ENCODE data around the gene CD9.

CD9 gene

DNA sequence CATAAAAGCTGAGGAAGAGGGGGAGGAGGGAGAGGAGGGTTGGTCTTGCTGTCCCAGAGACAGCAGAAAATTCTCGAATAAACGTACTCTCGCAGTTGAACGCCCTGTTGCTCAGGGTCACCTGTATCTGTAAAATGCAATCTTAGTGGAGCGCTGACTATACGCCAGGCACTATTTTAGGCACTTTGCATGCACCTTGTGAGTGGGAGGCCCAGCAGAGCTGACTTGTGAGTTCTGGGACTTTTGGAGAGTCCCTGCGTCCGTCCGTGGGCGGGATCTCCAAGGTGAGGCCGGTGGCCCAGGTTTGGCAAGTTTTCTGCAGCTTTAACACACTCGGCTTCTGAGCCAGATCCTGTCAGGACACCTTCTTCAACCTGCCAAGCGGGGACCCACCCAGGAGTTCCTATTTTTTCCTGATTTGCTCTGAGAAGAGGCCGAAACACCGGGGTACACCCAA lies 77.8 kb downstream of the CD9 start:
- peak; percentile 13 for DNase-seq

DNA sequence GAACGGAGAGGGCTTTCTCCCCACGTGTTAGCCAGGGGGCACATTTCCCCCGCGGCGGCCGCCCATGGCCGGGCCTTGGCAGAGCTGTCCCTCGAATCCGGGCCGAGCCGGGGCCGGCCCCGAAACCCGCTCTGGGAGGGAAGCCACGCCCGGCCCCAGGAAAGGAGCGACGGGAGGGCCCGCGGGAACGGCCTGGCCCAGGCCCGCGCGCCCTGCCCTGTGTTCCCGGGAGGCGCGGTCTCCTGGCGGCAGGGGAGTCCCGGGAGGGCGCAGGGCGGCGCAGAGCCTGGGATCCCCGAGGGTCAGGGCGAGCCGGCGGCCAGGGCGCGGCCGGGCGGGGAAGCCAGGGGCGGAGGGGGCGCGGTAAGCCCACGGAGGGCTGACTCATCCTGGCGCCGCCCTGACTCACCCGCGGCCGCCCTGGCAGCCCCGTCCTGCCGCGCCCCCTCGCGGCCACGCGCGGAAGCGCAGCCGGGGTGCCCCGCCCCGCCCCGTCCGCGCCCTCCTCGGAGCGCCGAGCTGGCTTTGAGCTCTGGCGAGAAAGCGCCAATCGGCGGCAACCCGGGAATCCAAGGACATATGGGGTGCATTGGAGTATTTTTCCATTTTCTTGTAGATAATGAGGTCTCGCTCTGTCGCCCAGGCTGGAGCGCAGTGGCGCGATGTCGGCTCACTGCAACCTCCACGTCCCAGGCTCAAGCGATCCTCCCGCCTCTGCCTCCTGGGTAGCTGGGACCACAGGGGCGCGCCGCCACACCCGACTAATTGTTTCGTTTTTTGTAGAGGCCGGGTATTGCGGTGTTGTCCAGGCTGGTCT lies 78.4 kb downstream of the CD9 start:
- peak; percentile 82 for DNase-seq

DNA sequence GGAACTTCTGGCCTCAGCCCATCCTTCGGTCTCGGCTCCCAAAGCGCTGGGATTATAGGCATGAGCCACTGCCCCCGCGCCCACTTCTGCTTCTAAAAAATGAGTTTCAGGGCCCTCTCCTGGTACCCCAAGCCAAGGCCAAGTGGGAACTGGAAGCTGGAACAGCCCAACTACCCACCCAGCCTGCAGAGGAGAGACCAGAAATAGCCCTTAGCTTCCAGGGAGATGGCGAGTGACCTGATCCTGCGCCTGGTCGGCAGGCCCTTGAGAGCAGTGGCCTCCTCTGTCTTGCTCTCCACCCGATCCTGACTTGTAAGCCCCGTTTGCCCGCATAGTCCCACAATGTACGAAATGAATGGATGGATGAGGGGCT lies 79.0 kb downstream of the CD9 start:
- no peak for DNase-seq

DNA sequence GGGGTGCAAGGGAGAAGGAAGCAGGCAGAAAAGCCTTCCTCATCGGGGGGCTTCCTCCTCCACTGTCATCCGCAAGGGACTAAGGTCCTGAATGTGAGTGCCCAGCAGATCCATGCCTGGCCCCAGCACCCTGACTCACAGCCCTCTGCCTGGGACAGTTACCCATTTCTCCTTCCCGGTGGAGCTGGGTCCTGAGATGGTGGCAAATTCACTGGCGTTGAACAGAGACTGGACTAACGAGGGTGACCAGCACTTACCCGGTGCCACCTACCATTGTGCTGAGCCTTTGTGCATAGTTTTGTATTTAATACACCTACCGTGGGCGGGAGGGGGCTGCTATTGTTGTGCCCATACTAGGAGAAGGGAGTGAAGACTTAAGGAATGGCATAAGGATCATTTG lies 79.4 kb downstream of the CD9 start:
- DNase-seq = no peak

DNA sequence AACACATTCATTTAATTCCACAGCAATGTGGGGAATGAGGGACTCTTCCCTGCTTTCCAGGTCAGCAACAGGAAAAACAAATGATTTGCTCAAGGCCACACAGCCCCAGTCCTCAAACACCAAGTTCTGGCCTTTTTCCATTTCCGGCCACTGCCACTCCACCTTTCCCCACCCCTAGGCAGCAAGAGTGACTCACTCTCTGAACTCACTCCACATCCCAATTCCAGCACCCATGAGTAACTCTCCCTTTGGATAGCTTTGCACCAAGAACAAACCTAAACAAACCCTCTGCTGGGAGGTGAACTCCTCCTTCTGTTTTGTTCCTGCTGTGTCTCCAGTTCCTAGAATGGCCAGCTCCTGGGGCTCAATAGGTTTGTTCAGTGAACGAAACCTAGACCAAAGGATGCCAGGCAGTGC lies 79.9 kb downstream of the CD9 start:
- DNase-seq = no peak

DNA sequence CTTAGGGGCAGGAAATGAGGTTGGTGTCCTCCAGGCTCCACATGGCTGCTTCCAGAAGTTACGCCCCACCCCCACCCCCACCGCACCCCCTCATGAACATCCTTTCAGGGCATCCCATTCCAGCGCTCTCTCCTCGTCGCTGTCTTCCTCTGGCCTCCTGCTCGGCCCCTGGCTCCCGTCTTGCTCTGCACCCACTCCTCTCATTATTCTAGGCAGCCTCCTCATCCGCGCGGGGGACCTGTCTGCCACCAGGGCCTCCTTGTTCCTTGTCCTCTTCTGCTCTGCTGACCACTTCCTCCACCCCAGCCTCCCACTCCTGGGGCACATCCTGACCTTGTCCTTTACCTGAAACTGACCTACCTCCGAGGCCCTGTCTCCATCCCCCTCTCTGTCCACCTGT lies 80.5 kb downstream of the CD9 start:
- no peak for DNase-seq

DNA sequence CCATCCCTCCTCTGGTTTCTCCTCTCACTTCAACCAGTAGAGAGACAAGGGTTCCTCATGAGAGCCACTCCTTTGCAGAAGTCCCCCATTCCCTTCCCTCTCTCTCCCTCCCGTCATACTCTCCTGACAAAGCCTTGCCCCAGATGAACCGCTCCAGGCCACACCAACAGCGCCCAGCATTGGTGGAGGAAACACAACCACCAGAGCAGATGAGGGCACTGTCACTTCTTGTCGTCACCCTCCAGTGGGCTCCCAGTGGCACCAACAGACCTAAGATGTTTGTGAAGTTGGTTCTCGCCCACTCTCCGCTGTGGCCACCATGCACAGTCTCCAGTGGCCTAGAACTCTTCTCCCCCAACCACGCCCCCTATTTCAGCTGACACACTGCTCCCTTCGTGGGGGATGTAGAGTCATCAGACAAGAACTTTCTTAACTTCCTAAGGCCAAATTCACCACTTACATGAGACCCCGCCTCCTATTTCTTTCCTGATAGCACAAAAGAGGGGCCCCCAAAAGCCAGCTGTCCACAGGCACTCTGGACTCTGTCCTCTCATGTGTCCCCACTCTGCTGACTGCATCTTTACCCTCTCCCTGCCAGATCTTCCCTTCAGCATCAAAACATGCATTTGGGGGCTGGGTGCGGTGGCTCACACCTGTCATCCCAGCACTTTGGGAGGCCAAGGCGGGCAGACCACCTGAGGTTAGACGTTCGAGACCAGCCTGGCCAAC lies 81.0 kb downstream of the CD9 start:
- no peak for DNase-seq

DNA sequence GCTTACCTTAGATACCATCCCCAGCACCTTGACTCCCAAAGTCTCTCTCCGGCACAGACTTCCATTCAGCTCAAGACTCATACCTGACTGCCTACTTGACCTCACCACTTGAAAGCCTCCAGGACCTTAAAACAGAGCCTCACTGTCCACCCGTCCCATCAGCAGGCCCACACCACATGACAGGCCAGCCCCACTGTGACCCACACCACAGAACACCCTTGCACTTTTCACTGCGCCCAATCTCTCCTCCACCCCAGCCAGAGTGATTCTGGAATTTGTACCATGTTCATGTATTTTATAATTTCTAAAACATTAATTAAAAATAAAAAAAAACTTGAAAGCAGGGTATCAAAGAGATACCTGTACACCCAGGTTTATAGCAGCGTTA lies 82.2 kb downstream of the CD9 start:
- DNase-seq = no peak

DNA sequence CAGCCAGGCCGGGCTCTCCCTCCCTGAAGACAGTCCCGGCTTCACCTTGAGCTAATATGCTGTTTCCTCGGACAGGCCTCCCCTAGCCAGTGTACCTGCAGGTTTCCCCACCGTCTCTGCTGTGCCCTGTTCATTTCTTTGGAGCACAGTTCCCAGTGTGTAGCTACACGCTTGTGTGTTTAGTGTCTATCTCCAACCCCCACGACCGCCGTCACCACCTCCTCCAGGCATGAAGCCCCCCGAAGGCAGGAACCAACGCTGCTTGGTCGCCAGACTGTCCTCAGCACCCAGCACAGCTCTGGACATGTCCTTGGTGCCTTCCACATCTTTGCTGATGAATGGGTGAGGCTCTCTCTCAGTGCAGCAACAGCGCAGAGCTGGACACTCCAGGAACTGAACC lies 84.1 kb downstream of the CD9 start:
- DNase-seq = no peak

DNA sequence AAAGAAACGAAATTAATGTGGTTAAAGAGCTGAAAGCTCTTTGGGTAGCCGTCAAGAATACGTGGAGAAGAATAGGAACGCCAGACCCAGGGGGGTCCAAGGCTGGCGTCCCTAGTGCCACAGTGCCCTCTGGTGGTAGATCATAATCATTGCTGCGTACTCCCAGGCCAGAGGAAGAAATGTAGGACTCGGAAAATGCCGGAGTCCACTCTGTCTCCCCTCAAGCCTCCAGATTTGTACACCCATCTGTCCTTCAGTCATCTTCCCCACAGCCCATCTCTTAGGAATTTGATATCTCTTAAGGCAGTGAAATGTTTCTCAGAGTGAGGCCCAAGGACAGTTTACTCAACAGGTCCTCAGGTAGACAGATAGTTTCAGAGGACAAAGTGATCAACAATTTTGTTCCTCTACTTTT lies 84.9 kb downstream of the CD9 start:
- peak; percentile 68 for DNase-seq

DNA sequence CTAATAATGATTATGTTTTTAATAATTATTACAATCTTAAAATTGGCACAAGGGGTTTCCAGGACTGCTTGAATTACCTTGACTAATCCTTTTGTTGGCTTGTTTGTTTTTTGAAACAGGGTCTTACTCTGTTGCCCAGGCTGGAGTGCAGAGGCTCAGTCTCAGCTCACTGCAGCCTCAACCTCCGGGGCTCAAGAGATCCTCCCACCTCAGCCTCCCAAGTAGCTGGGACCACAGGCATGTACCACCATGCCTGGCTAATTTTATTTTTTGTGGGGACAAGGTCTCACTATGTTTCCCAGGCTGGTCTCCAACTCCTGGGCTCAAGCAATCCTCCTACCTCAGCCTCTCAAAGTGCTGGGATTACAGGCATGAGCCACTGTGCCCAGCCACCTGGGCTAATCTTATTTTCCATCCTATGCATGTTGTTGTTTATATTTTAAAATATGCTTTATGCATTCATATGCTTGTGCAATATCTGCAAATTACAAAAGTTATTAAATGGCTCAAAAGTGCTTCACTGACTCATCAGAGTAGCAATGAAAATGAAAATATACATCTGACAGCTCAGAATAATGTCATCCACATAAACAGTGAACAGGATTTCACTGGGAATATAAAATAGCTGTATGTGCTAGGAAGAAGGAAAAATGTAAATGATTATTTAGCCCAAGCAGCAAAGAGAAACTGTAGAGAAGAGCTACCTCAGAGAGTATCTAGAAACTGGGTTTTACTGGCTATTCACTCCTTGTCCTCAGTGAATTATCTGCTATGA lies 85.5 kb downstream of the CD9 start:
- no peak for DNase-seq

Measured in CD4-positive, alpha-beta T cell treated with Interleukin-17A for 1 hour (primary cell).